Activated T-cell treated with anti-CD3 and anti-CD28 coated beads for 1 hour (primary cell): ENCODE data around the gene PEAK1.

ENCODE experiments used
- DNase-seq: peaks from one replicate; pipeline ENCODE4 v3.0.0-alpha.2; 2020; ENCODE audit warnings: low read depth

The PEAK1 gene

GRCh38 chr15:77358545-77359240 lies 61.2 kb downstream of the PEAK1 start:
- DNase-seq, result no peak

- DNase-seq, result no peak
Measured at GRCh38 chr15:77356305-77356704, 63.6 kb downstream of the PEAK1 start.

DNA sequence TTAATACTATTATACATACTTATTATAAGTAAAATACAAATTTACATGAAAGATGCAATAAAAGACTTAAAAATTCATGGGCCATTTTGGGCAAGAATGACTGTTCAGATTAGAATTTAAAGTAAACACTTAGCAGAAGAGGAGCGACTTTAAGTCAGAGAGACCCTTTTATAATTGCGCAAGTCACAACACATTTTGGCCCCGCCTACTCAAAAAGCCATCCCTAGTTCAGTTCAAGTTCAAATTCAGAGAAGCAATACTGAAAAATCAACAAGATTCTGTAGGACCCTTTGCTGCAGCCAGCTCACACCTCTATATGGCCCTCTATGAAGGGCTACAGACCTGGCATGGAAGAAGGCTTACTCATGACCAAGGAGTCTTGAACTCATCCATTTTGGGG lies 64.6 kb downstream of the PEAK1 start:
- no peak for DNase-seq

- DNase-seq, result no peak
Measured at GRCh38 chr15:77354063-77354462, 65.8 kb downstream of the PEAK1 start.

- no peak for DNase-seq
Measured at GRCh38 chr15:77352887-77353286, 67.0 kb downstream of the PEAK1 start.

DNA sequence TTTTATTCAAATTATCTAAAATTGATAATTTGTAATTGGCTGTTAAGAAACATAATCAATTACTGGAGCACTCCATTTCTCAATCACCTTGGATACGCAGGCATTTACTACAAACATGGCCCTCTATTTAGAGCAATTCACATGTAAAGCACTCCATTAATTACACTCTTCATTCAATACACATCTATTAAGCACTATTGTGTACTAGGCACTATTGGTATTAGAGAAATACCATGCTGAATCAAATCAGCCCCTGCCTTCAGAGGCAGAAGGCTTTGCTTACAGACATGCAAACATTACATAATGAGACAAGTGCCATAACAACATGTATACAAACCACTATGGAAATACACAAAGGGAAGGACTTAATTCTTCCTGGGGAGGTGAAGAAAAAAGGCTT lies 69.1 kb downstream of the PEAK1 start:
- DNase-seq, result no peak

DNA sequence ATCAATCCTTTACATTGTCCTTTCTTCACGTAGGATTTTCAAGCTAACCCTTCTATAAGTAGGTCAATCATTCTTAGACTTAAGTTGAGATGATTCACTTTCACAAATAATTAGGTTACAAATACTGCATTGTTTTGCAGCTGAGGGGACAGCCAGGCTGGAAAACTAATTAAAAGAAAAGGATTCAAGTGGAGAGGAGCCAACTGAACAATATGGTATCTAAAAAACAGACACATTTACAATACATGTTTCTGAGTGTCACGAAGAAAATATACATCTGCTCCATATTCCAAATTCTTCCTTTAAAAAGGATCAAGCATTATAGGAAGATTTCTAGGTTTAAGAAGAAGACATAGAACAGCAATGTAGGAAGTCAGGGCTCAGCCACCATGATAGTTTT lies 70.2 kb downstream of the PEAK1 start:
- DNase-seq, result no peak

- DNase-seq, result no peak
Measured at GRCh38 chr15:77348511-77348910, 71.4 kb downstream of the PEAK1 start.

DNA sequence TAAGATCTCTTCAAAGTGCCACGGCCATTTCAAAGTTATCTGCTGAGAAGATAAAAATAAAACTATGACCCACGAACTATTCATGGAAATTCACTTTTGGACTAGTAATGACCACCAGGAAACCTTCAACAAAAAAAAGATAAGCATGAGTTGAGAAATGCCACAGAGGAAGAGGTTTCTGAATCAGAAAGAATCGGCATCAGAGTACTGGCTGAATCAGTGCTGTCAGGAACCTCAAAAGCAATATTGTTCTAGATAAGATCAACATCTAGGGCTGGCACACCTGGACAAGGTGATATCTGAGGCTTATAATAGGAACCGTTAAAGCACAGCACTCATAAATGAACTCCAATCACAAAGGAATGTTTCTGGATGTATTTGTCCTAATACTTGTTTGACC lies 72.7 kb downstream of the PEAK1 start:
- DNase-seq, result no peak

- DNase-seq, result no peak
Measured at GRCh38 chr15:77346245-77347036, 73.5 kb downstream of the PEAK1 start.

GRCh38 chr15:77342807-77343206 lies 77.1 kb downstream of the PEAK1 start:
- DNase-seq, result no peak

DNA sequence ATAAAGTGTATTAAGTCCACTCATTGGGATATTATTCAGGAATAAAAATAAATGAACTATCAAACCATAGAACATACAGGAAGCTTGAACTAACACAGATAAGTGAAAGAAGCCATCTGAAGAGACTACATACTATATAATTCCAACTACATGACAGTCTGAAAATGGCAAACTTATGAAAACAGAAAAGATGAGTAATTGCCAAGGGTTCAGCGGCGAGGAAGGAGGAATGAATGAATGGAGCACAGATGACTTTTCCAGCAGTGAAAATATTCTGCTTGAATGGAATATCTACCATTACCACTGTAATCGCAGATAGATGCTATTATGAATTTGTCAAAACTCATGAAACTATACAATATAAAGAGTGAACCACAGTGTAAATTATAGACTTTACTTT lies 79.7 kb downstream of the PEAK1 start:
- no peak for DNase-seq

GRCh38 chr15:77336006-77336405 lies 83.9 kb downstream of the PEAK1 start:
- no peak for DNase-seq

GRCh38 chr15:77335298-77335697 lies 84.6 kb downstream of the PEAK1 start:
- no peak for DNase-seq

DNA sequence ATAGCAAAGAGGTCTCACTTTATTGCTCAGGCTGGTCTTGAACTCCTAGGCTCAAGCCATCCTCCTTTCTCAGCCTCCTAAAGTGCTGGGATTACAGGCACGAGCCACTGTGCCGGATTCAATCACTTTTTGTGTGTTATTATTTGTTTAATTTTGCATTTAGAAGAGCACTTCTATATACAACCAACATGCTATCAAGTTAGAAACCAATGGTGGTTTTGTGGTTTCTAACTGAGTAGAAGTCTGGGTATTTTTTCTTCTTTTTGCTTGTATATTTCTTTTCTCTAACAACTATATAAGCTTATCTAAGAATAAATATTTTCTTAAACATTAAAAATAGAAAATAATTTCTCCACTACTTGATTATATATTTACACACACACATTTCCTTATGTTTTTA lies 86.7 kb downstream of the PEAK1 start:
- DNase-seq, result no peak

GRCh38 chr15:77329202-77329601 lies 90.7 kb downstream of the PEAK1 start:
- no peak for DNase-seq

GRCh38 chr15:77327844-77328529 lies 91.9 kb downstream of the PEAK1 start:
- DNase-seq, result no peak

DNA sequence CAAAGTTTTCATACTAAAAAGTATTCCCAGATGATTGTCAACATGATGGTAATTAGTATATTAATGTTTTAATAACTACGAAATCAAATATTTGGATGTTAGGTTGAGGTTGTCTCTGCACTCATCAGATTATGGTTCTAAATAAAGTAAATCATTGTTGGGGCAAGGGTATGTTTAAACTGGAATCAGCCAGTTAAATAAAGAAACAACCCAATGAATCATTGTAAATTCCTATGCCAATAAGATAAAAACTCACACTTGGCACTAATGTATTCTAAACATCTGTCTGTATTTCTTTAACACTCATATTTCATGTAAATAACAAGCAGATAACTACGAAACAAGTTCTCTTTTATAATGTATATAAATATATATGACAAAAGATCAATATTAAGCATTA lies 92.7 kb downstream of the PEAK1 start:
- DNase-seq, result no peak

DNA sequence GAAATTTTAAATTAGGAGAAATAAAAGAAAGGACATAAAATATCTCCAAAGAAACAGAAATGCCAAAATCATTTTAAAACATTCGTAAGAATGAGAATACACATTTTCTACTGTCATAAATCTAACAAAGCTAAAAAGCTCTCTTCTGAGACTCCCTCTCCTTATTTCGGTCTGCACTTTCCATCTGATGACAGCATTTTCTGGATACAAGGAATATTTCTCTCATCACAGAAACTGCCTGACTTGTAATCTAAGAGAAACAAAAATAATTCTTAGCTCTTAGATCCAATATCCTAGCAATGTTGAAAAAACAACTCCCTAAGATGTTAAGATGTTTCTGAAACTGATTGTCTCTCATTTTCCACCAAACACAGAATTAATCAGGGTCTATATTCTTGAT lies 93.5 kb downstream of the PEAK1 start:
- DNase-seq, result no peak

GRCh38 chr15:77312523-77312922 lies 107.4 kb downstream of the PEAK1 start:
- no peak for DNase-seq

GRCh38 chr15:77311618-77312398 lies 108.1 kb downstream of the PEAK1 start:
- no peak for DNase-seq

DNA sequence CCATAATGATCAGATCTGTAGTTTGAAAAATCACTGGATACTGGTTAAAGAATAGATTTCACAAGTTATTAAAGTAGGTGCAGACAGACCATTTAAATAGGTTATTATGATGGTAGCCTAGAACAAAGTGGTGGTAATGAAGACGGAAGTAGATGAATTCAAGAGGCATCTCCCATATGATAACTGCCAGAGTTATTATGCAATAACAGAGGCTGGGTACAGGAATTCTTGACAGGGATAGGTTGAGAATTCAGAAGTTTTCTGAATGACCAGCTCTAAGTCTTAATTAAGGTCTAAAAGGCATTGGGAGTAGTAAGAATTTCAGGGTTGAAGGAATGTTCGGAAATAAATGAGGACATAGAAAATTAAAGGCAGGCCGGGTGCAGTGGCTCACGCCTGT lies 108.9 kb downstream of the PEAK1 start:
- DNase-seq, result no peak
